ENCODE results near the gene FBXL7. TPM values are rescaled to one million over a fixed set of nuclear protein-coding genes. Genes with fewer than 3 reads are reported as not detected.

Gene FBXL7
- polyA plus RNA-seq, 1 donor from 2014 or later = 0.24 TPM

GRCh38 chr5:15574806-15575325, 74.9 kb downstream of the FBXL7 start:
- peaks cover 4% of the 10 kb centered on the region for H3K79me2 ChIP-seq (replicated peaks; ENCODE audit: insufficient read depth, low read length)
- H3K4me3 ChIP-seq (ENCODE audit: low read length) = no peak overlapping the region
- H3K27me3 ChIP-seq (ENCODE audit: insufficient read depth, low read depth, low read length) = no peaks in the 10 kb centered on the region
- no peaks in the 10 kb centered on the region for H3K9me3 ChIP-seq (ENCODE audit: low read length)
- no peak overlapping the region for H3K27ac ChIP-seq (ENCODE audit: low read length)
- TF ChIP-seq EZH2 (IDR thresholded peaks at IDR 0.05; ENCODE audit: borderline replicate concordance, insufficient read depth, low read length, poor library complexity, severe bottlenecking) (no peak), CTCF (IDR thresholded peaks at IDR 0.05; ENCODE audit: poor library complexity, severe bottlenecking) (no peak), RAD21 (conservative IDR thresholded peaks at IDR 0.05) (no peak), MXI1 (conservative IDR thresholded peaks at IDR 0.05; ENCODE audit: poor library complexity, severe bottlenecking) (no peak), SMC3 (conservative IDR thresholded peaks at IDR 0.05; ENCODE audit: poor library complexity) (no peak)
- no peaks in the 10 kb centered on the region for H3K36me3 ChIP-seq (ENCODE audit: insufficient read depth, low read length)
- no peak overlapping the region for H2AFZ ChIP-seq (ENCODE audit: low read depth, low read length)
- H3K9ac ChIP-seq (ENCODE audit: low read length) = no peak overlapping the region
- H4K20me1 ChIP-seq (ENCODE audit: insufficient read depth) = no peaks in the 10 kb centered on the region
- H3F3A ChIP-seq (ENCODE audit: insufficient read depth, low read length, poor library complexity, severe bottlenecking) = no peaks in the 10 kb centered on the region
- H3K4me2 ChIP-seq (ENCODE audit: low read length) = no peak overlapping the region
- H3K9me2 ChIP-seq (ENCODE audit: insufficient read depth, low read length) = no peaks in the 10 kb centered on the region

- TF ChIP-seq EZH2 (IDR thresholded peaks at IDR 0.05; ENCODE audit: borderline replicate concordance, insufficient read depth, low read length, poor library complexity, severe bottlenecking) (no peak), EP300 (conservative IDR thresholded peaks at IDR 0.05; ENCODE audit: poor library complexity, severe bottlenecking) (no peak), RAD21 (conservative IDR thresholded peaks at IDR 0.05) (no peak), POLR2AphosphoS5 (IDR thresholded peaks at IDR 0.05) (no peak), MXI1 (conservative IDR thresholded peaks at IDR 0.05; ENCODE audit: poor library complexity, severe bottlenecking) (no peak), TAF1 (IDR thresholded peaks at IDR 0.05; ENCODE audit: low read depth) (no peak), REST (IDR thresholded peaks at IDR 0.05; ENCODE audit: borderline replicate concordance) (no peak), CTCF (IDR thresholded peaks at IDR 0.05; ENCODE audit: poor library complexity, severe bottlenecking) (no peak), SMC3 (conservative IDR thresholded peaks at IDR 0.05; ENCODE audit: poor library complexity) (no peak)
- H3K9me2 ChIP-seq (ENCODE audit: insufficient read depth, low read length) = no peaks in the 10 kb centered on the region
- no peaks in the 10 kb centered on the region for H3K36me3 ChIP-seq (ENCODE audit: insufficient read depth, low read length)
- H3K27me3 ChIP-seq (ENCODE audit: insufficient read depth, low read depth, low read length) = no peaks in the 10 kb centered on the region
- no peak overlapping the region for H2AFZ ChIP-seq (ENCODE audit: low read depth, low read length)
- H4K20me1 ChIP-seq (ENCODE audit: insufficient read depth) = no peaks in the 10 kb centered on the region
- H3K79me2 ChIP-seq (replicated peaks; ENCODE audit: insufficient read depth, low read length) = peaks cover 4% of the 10 kb centered on the region
- H3F3A ChIP-seq (ENCODE audit: insufficient read depth, low read length, poor library complexity, severe bottlenecking) = no peaks in the 10 kb centered on the region
- no peak overlapping the region for H3K4me2 ChIP-seq (ENCODE audit: low read length)
- no peak overlapping the region for H3K4me3 ChIP-seq (ENCODE audit: low read length)
- H3K27ac ChIP-seq (ENCODE audit: low read length) = no peak overlapping the region
- no peak overlapping the region for H3K9ac ChIP-seq (ENCODE audit: low read length)
- H3K9me3 ChIP-seq (ENCODE audit: low read length) = no peaks in the 10 kb centered on the region
These were observed 75.7 kb downstream of the FBXL7 start for GRCh38 chr5:15575666-15576065.
